Dermis microvascular lymphatic vessel endothelial cell (primary cell): Measurements from ENCODE around the gene RARA. TPM values are rescaled to one million over a fixed set of nuclear protein-coding genes. Genes with fewer than 3 reads are reported as not detected.
"Not testable (repeated sequence)": the region's sequence is repeated elsewhere in the genome, so short reads cannot be mapped to it uniquely, and the experiment has no call there.

Experiments
- DNase-seq, 2 donors: peaks; one replicate each; pipeline versions ENCODE4 v3.0.0 to v3.0.0-alpha.2; 2010; ENCODE audit warnings: low read depth in 2 of 2
- total RNA-seq: library from RNA; depleted of rRNA; stranded (reverse); fragments of >200 nt; gene quantifications from 2 replicates; pipeline ENCODE4 v1.2.1, GENCODE V29; 2014

The RARA gene
- total RNA-seq, 1 donor from 2014 or later: 5.1 TPM

GRCh38 chr17:40356990-40357881 is 48.3 kb downstream of the RARA start:
- no peak for DNase-seq

- peak; percentile 57 to 85 for DNase-seq
Observed at GRCh38 chr17:40358323-40359038, 49.5 kb downstream of the RARA start.

- DNase-seq: no peak
Observed at GRCh38 chr17:40360091-40360490, 51.1 kb downstream of the RARA start.

- no peak for DNase-seq
Observed at GRCh38 chr17:40361063-40361924, 52.3 kb downstream of the RARA start.

- no peak for DNase-seq
Observed at GRCh38 chr17:40361925-40362695, 53.1 kb downstream of the RARA start.

- DNase-seq: peak; percentile 65 to 85
Observed at GRCh38 chr17:40362696-40363110, 53.7 kb downstream of the RARA start.

- peak; percentile 47 to 58 for DNase-seq
Observed at GRCh38 chr17:40363111-40363827, 54.3 kb downstream of the RARA start.

GRCh38 chr17:40364121-40364861 is 55.3 kb downstream of the RARA start, which contains the start of gene GJD3:
Gene GJD3, minus strand, starts transcription at chr17:40364737. Its CDS starts 922 bp downstream, at chr17:40363815.
- DNase-seq: no peak

- DNase-seq: no peak
Observed at GRCh38 chr17:40364906-40365305, 55.9 kb downstream of the RARA start.

GRCh38 chr17:40366076-40366860 is 57.3 kb downstream of the RARA start:
- no peak for DNase-seq

GRCh38 chr17:40366861-40367518 is 58.0 kb downstream of the RARA start:
- no peak for DNase-seq

- not testable (repeated sequence) for DNase-seq
Observed at GRCh38 chr17:40367728-40368127, 58.7 kb downstream of the RARA start.

GRCh38 chr17:40369923-40370322 is 60.9 kb downstream of the RARA start:
- no peak for DNase-seq

GRCh38 chr17:40371261-40371929 is 62.4 kb downstream of the RARA start:
- DNase-seq: no peak

GRCh38 chr17:40372031-40372430 is 63.1 kb downstream of the RARA start:
- no peak for DNase-seq

- not testable (repeated sequence) for DNase-seq
Observed at GRCh38 chr17:40372644-40373043, 63.7 kb downstream of the RARA start.

- DNase-seq: no peak
Observed at GRCh38 chr17:40373324-40373723, 64.3 kb downstream of the RARA start.
